B cell (primary cell): Measurements from ENCODE around the gene SEMA4F. TPM values are rescaled to one million over a fixed set of nuclear protein-coding genes. Genes with fewer than 3 reads are reported as not detected.

ENCODE experiments used
- ATAC-seq: fragments of 200-7000 bp; cut with Tn5 transposase; one replicate; pipeline ENCODE4 v1.10.0; 2021; ENCODE audit warnings: low read depth, mild to moderate bottlenecking, moderate number of reproducible peaks, moderate library complexity
- CTCF ChIA-PET: fragments of 350-600 bp; sonication (Branson Sonifier 250); formaldehyde crosslinking; loops from one replicate; lab custom pipeline; 2021; ENCODE audit warnings: antibody characterized with exemption, inconsistent platforms; lab: Charles Lee
- POLR2A ChIA-PET: fragments of 350-600 bp; sonication (Branson Sonifier 250); formaldehyde crosslinking; loops from one replicate; lab custom pipeline; 2021; ENCODE audit warnings: antibody characterized with exemption; lab: Charles Lee
- DNase-seq: peaks from one replicate; pipeline ENCODE4 v3.0.0; 2013
- H2AFZ ChIP-seq: 2 replicates; pipeline ENCODE4 v1.6.1; 2012; ENCODE audit warnings: mild to moderate bottlenecking, low read depth, low read length; ENCODE audit not compliant: insufficient read depth, poor library complexity, severe bottlenecking
- H3K27ac ChIP-seq, 2 donors: 1 replicate in 1 of 2; 2 replicates in 1 of 2; pipeline ENCODE4 v1.5.1; 2012 to 2013; ENCODE audit warnings: low read length in 2 of 2, mild to moderate bottlenecking in 2 of 2, moderate library complexity in 1 of 2
- H3K27me3 ChIP-seq, 4 experiments: fragments of 200-600 bp in 1 of 4; sonication (generic) in 1 of 4; replicated peaks in 1 of 4; 1 replicate in 2 of 4; 2 replicates in 2 of 4; pipeline versions ENCODE4 v1.6.1 to v1.7.0; 2013 to 2016; ENCODE audit warnings: low read length in 3 of 4, mild to moderate bottlenecking in 2 of 4, mixed read lengths in 1 of 4, moderate library complexity in 1 of 4; ENCODE audit not compliant: insufficient read depth in 4 of 4, control insufficient read depth in 3 of 4; ENCODE audit errors: control extremely low read depth in 1 of 4
- H3K36me3 ChIP-seq, 2 experiments: replicated peaks in 1 of 2; 1 replicate in 1 of 2; 2 replicates in 1 of 2; pipeline versions ENCODE4 v1.6.1 to v1.7.1; 2013; ENCODE audit warnings: low read length in 1 of 2; ENCODE audit not compliant: insufficient read depth in 2 of 2, control insufficient read depth in 1 of 2; ENCODE audit errors: control extremely low read depth in 1 of 2, extremely low read depth in 1 of 2
- H3K4me1 ChIP-seq, 2 donors: fragments of 200-600 bp in 1 of 2; sonication (generic) in 1 of 2; 1 replicate in 1 of 2; 2 replicates in 1 of 2; pipeline versions ENCODE4 v1.5.1 to v1.6.1; 2013 to 2017; ENCODE audit warnings: low read length in 2 of 2; ENCODE audit not compliant: control insufficient read depth in 2 of 2, insufficient read depth in 2 of 2
- H3K4me2 ChIP-seq: replicated peaks from 2 replicates; pipeline ENCODE3; 2012; ENCODE audit warnings: mild to moderate bottlenecking, low read depth, low read length; ENCODE audit not compliant: poor library complexity, severe bottlenecking
- H3K4me3 ChIP-seq, 5 experiments: fragments of 200-600 bp in 1 of 5; sonication (generic) in 1 of 5; 1 replicate in 3 of 5; 2 replicates in 2 of 5; pipeline versions ENCODE4 v1.5.1 to v1.7.0; 2011 to 2016; ENCODE audit warnings: low read length in 4 of 5, mild to moderate bottlenecking in 4 of 5, low read depth in 2 of 5, control low read depth in 1 of 5, moderate library complexity in 1 of 5; ENCODE audit not compliant: insufficient read depth in 1 of 5; ENCODE audit errors: control extremely low read depth in 1 of 5, extremely low read depth in 1 of 5
- H3K79me2 ChIP-seq: fragments of 200-600 bp; sonication (generic); one replicate; pipeline ENCODE4 v1.6.0; 2016; ENCODE audit warnings: low read length; ENCODE audit not compliant: control insufficient read depth, insufficient read depth
- H3K9ac ChIP-seq: fragments of 200-600 bp; sonication (generic); 2 replicates; pipeline ENCODE4 v1.6.1; 2017; ENCODE audit warnings: mild to moderate bottlenecking, low read length, moderate library complexity
- H3K9me3 ChIP-seq, 3 donors: one replicate each; pipeline versions ENCODE4 v1.6.1 to v1.7.1; 2013; ENCODE audit warnings: low read length in 2 of 3; ENCODE audit not compliant: control insufficient read depth in 2 of 3, insufficient read depth in 1 of 3; ENCODE audit errors: control extremely low read depth in 1 of 3
- H4K20me1 ChIP-seq: 2 replicates; pipeline ENCODE4 v1.6.0; 2012; ENCODE audit warnings: mild to moderate bottlenecking, low read length; ENCODE audit not compliant: insufficient read depth, control insufficient read depth, poor library complexity, severe bottlenecking
- H3K27ac Mint-ChIP-seq: one replicate; pipeline ENCODE4 v1.8.0; 2021; ENCODE audit warnings: mixed read lengths
- H3K27me3 Mint-ChIP-seq: one replicate; pipeline ENCODE4 v1.8.0; 2021; ENCODE audit warnings: mixed read lengths
- H3K4me1 Mint-ChIP-seq: one replicate; pipeline ENCODE4 v1.8.0; 2021; ENCODE audit warnings: mixed read lengths
- H3K4me3 Mint-ChIP-seq: one replicate; pipeline ENCODE4 v1.8.0; 2021; ENCODE audit warnings: mixed read lengths
- H3K9me3 Mint-ChIP-seq: one replicate; pipeline ENCODE4 v1.8.0; 2022; ENCODE audit warnings: mixed read lengths; ENCODE audit not compliant: insufficient read depth
- CTCF ChIP-seq: fragments of 200-600 bp; IDR thresholded peaks from one replicate; pipeline ENCODE4 v1.8.0; 2022; ENCODE audit warnings: antibody characterized with exemption, mild to moderate bottlenecking
- EZH2 ChIP-seq: IDR thresholded peaks from 2 replicates; pipeline ENCODE4 v1.6.1; 2012; ENCODE audit warnings: borderline replicate concordance, low read depth, mild to moderate bottlenecking, moderate library complexity, low read length; ENCODE audit not compliant: insufficient read depth, poor library complexity, severe bottlenecking
- WGBS: methylation state at CpG from one replicate; pipeline ENCODE4 v1.1.5; 2013; ENCODE audit warnings: missing lambda C conversion rate; ENCODE audit not compliant: insufficient coverage; 5-methylcytosine and 5-hydroxymethylcytosine counted together
- intact Hi-C: fragments of 100-400 bp; cut with micrococcal nuclease; formaldehyde crosslinking; loops from one replicate; pipeline ENCODE4 v1.10.0; 2022
- polyA plus RNA-seq: library from polyadenylated mRNA; depleted of rRNA; stranded (reverse); fragments of >200 nt; gene quantifications from 2 replicates; pipeline ENCODE4 v1.2.3, GENCODE V29; 2012
- total RNA-seq, 2 donors: library from RNA; stranded (reverse); fragments of 120-200 nt in 1 of 2; gene quantifications; 1 replicate in 1 of 2; 2 replicates in 1 of 2; pipeline versions ENCODE4 v1.2.3 to v1.2.4, GENCODE V29; 2013 to 2022

Gene SEMA4F
- total and polyA plus RNA-seq, 2 donors (not counting 1 experiment from before 2014, with no cell fraction given) = 5.4 to 19.3 TPM

- intact Hi-C loops = no loop called here
- H3K79me2 ChIP-seq = no peaks in the 10 kb centered on the region
- no peaks in the 10 kb centered on the region for H3K4me1 Mint-ChIP-seq
- no peaks in the 10 kb centered on the region for H3K4me1 ChIP-seq
- H3K9ac ChIP-seq = no peak overlapping the region
- H3K27ac Mint-ChIP-seq = no peak overlapping the region
- TF ChIP-seq EZH2 (no peak), CTCF (no peak)
- no CpG with 5 or more reads among the region's 4 CpGs for whole genome bisulfite sequencing
- H2AFZ ChIP-seq = no peak overlapping the region
- H3K27ac ChIP-seq = no peak overlapping the region
- peaks cover 7% of the 10 kb centered on the region for H3K27me3 Mint-ChIP-seq
- H3K4me2 ChIP-seq = no peak overlapping the region
- H4K20me1 ChIP-seq = no peaks in the 10 kb centered on the region
- no peaks in the 10 kb centered on the region for H3K27me3 ChIP-seq
- no peak overlapping the region for H3K4me3 Mint-ChIP-seq
- POLR2A ChIA-PET = no interaction called here
- no peaks in the 10 kb centered on the region for H3K36me3 ChIP-seq
- CTCF ChIA-PET = interaction anchor here (3.6 kb wide), 1 partner anchor 167 kb away, joined by 20 read pairs; no protein-coding TSS in a partner anchor
- H3K4me3 ChIP-seq = no peak overlapping the region
- H3K9me3 Mint-ChIP-seq = no peaks in the 10 kb centered on the region
- ATAC-seq (no peak), DNase-seq (no peak)
- H3K9me3 ChIP-seq = peaks cover 0 to under 1% (median 0%) of the 10 kb centered on the region in 3 donors
These were observed 54.8 kb downstream of the SEMA4F start for GRCh38 chr2:74708883-74709282.

GRCh38 chr2:74712223-74713053 is 58.4 kb downstream of the SEMA4F start:
- ChIA-PET CTCF (interaction anchor here (1.0 to 9.1 kb wide), 9 partner anchors 7 to 206 kb away, joined by 3 to 269 read pairs (median 13); partner anchors contain the start of gene HK2), POLR2A (no interaction called here)
- Histone ChIP-seq H2AFZ (no peak overlapping the region), H3K4me3 (no peak overlapping the region), H3K36me3 (no peaks in the 10 kb centered on the region), H3K9me3 (no peaks in the 10 kb centered on the region), H3K4me1 (peaks cover 4 to 6% of the 10 kb centered on the region in 2 donors), H3K9ac (no peak overlapping the region), H3K27ac (no peak overlapping the region), H3K27me3 (peaks cover 0 to 12% (median 8%) of the 10 kb centered on the region in 4 experiments), H3K4me2 (no peak overlapping the region), H4K20me1 (no peaks in the 10 kb centered on the region), H3K79me2 (no peaks in the 10 kb centered on the region)
- TF ChIP-seq EZH2 = no peak
- no peak for TF ChIP-seq CTCF
- intact Hi-C loops = no loop called here
- 89% methylated on average over 8 of the region's 9 CpGs for WGBS
- Mint-ChIP-seq H3K27ac (no peak overlapping the region), H3K27me3 (peaks cover 15% of the 10 kb centered on the region), H3K9me3 (no peaks in the 10 kb centered on the region), H3K4me3 (no peak overlapping the region), H3K4me1 (peaks cover 7% of the 10 kb centered on the region)
- DNase-seq (no peak), ATAC-seq (no peak)
